HG03060 (cell line): Measurements from ENCODE around the gene CALML3.

Source experiments
- ATAC-seq: cut with Tn5 transposase; IDR thresholded peaks from one replicate; pipeline ENCODE4 v1.9.1; 2021; ENCODE audit warnings: low read depth, moderate number of reproducible peaks; ENCODE audit not compliant: unreplicated experiment

Gene CALML3

DNA sequence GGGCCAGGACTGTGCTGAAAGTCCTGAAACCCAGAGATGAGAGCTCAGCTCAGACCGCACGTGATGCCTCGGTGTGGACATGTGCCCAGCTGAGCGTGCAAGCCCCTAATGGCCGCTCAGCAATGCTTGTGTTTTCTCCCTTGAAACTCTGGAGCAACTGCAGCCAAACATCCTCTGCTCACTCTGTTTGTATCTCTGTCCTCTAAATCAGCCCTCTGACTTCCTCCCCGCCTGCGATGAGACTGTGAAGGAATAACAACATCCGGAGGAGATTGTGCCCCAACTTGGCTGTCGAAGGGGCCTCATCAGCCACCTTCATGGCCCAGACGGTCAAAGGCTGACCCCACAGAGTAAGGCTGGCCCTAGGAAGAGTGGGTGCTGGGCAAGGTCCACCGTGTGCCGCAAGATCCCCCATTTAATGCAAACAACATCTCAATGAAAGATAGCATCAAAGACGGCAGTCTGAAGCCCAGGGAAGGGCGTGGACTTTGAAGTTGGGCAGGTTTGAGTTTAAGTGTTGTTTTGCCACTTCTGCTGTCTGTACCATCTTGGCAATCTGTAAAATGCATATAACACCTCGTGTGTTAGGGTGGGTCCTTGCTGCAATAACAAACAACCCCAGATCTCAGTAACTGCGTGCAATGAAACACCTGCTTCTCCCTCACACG lies 39.9 kb downstream of the CALML3 start:
- ATAC-seq: no peak

DNA sequence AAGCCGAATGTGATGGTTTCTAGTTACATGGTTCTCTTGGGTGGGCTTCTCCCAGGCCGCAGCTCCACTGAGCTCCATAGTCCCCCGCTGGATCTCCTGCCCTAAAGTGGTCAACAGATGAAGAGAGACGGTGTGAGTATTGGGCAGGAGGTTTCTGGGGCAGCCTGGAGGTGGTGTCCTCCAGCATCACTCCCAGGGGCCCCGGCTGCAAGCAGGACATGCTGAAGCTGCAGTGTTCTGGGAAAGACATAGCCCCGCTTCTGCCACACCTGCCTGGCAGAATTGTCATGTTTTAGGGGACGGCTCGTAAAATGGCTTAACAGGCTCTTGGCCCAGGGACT lies 40.4 kb downstream of the CALML3 start:
- no peak for ATAC-seq

DNA sequence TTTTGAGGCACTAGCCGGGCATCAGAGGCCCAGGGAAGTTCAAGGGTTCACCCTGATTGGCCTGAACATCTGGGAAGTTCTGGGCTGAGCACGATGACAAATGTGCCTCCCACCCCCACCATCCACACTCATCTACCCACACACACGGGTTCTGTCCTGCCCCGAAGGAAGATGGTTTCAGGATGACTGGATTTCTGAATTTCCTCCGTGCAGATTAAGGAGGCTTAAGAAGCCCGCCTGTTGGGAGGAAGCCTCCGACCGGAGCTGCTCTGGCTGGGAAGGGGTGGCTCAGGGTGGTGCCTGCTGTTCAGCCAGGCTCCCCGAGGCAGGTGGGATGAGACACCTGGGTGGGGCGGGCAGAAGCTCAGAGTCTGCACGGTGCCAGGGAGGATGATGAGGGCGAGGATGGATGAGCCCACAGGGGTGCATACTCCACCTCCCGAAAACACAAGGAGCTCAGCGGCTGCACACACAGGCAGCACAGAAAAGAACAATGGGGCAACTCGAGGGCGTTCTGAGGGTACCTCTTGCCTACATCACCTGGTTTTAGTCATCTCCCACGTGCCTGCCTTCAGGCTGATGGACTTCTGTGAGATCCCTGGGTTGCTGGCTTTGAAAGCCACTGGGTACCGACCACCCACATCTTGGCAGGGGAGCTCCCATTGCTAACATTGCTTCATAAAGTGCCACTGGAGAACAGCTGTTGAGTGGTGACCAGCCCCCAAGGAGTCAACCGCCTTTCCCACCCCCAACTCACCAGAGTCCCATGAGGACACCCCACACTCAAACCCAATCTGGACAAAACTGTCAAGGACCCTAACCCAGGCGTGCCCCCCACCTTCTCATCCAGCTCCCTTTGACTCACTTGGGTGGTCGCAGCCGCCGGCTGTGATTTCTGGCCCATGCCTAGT lies 41.2 kb downstream of the CALML3 start:
- no peak for ATAC-seq

DNA sequence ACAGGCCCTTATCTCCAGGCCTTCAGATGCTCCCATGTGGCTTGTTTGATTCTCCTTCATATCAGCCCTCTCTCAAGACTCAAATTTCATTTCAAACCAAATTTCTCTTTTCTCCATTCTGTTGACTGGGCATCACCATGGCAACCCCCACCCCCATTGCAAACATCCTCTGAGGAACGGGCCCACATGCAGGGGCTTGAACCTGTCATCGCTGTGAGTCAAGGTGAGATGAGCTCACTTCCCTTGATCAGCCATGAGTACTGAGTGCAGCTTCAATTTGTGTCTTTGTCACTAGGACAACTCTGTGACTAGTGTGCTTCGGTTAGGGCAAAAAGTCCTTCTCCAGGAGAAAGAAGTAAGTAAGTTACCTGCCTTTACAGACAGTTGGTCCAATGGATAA lies 41.9 kb downstream of the CALML3 start:
- no peak for ATAC-seq

DNA sequence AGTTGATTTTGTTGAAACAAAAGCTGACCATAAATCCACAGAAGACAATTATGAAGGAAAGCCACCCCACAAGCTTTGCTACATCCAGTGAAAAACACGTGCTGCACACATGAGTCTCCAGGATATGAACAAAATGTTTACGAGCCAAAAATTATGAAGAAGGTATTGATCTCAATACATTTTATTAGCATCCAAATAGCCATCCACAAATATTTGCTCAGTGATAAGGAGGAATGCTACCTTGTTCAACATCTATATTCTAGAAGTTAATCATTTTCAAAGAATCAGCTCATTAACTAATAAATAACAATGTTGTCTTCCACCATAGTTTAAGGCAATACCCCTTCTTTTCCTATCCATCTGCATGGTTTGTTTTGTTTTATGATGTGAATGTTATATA lies 42.7 kb downstream of the CALML3 start:
- ATAC-seq: no peak

DNA sequence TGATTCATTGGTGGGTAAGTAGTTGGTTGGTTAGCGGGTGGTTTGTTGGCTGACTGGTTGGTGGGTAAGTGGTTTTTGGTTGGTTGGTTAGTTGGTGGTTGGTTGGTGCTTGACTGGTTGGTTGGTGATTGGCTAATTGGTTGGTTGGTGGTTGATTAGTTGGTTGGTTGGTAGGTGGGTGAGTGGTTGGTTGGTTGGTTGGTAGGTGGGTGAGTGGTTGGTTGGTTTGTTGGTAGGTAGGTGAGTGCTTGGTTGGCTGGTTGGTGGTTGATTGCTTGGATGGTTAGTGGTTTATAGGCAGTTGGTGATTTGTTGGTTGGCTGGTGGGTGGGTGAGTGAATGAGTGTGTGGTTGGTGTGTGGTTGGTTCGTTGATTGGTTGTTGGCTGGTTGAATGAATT lies 44.2 kb downstream of the CALML3 start:
- ATAC-seq: no peak

DNA sequence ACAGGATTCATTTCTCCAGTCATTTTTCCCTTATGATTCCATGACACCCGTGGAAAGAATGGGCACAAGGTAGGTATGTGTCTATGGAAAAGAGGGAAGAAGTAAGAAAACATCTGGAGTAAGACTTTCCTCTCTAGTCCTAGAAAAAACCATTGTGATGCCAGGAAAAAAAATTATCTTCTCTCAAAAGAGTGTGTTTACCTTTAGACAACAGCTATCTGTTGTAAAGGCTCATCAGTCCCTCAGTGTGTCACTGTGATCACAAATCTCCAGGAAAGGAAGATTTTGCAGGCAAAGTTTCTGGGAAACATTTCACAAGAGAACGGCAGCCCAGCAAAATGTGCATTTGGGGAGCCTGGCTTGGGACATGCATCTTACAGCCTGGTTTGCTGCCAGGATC lies 44.8 kb downstream of the CALML3 start:
- ATAC-seq: no peak

DNA sequence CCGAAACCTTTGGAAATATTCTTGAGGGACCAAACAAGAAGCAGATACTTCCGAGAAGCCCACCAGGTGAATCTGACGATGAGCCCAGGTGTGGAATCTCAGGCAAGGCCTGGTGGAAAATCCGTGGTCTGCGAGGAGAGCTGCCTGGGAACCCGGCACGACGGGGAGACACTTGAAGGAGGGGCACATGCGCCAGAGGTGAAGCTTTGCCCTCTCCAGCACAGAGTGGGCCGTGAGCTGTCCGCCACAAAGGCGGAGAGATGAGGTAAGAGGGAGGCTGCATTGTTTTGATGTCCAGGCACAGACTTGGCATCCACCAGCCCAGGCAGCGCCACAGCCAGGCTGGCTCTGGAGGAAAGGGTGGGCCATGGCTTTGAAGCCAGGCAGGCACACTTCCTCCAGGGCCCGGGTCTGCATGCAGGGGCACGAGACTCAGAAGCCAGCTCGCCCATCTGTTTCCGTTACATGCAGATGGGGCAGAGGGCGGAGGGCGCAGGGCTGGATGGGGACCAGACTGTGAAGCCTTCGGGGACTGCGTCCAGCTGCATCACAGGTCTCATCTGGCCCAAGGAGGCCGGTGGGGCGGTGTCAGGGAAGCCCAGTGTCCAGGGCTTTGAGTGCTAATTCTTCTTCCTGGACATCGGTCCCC lies 45.4 kb downstream of the CALML3 start:
- no peak for ATAC-seq

DNA sequence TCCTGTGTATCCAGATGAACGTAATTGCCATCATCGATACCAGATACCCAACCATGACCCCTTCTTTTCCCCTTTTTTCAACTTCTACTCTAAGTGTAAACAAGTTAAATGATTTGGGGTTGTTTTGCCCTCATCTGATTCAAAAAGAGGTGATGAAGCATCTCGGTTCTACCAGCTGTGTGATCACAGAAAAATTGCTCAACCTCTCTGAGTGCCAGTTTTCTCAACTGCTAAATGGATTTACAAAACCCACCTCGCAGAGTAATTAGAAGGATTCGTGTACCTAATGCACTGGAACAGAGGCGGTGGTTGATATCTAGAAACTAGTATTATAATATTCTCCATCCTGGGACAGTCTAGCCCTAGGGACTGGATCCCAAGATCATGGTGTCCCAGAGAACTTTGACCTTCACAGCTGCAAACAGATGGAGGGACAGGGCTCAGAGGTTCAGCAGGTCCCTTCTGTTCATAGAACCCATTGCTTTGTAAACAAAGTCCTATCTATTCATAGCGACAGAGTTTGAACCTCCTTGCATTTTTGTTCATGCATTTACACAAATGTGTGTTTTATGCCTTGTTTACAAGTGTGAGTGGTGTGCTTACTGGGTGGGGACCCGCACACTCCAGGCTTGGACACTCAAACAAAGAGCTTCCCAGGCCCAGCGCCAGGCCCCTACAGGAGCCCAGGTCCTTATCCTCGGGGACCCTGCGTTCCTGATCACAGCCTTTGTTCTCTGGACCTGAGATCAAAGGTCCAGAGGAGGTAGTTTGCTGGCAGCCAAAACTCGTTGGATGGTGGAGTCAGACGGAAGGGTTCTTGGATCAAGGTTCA lies 46.4 kb downstream of the CALML3 start:
- ATAC-seq: no peak

DNA sequence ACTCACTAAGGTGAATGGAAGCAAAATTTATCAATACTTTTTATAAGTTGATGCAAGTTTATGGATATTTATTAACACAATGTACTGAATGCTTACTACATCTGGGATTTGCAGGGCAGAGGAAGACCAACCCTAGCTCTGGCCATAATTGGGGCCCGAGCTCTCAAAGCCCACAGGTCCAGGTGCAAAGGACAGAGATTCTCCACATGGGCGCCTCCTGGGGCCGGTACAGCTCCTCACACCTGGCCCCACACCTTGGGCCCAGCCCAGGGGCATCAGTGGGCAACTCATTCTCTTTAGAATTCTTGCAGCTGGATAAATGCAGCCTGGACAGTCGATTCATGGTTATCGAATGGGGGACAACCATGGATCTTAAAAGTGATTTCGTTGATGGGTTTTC lies 47.1 kb downstream of the CALML3 start:
- ATAC-seq: no peak

DNA sequence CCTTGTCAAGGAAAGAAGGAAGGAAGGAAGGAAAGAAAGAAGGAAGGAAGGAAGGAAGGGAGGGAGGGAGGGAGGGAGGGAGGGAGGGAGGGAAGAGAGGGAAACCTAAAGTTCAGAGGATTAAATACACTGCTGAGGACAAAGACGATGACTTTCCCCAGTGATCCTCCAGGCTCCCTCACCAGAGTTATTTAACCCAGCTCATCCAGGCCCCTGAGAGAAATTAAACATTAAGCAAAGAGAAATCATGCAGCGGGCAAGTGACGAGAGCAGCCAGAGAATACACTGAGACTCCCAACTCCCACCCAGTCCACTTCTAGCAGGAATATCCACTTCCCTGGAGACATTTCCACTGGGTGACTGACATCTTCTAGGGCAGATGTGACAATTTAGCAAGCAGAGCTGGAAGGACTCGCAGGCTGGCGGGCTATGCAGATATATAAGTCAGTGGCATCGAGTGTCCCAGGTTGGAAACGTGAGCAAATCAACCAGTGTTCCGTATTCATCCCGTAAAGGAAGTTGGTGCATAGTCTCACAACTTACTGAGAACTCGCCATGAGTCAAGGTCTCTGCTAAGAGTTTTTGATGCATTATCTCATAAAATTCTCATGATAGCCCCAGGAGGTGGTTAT lies 48.7 kb downstream of the CALML3 start:
- ATAC-seq: no peak

DNA sequence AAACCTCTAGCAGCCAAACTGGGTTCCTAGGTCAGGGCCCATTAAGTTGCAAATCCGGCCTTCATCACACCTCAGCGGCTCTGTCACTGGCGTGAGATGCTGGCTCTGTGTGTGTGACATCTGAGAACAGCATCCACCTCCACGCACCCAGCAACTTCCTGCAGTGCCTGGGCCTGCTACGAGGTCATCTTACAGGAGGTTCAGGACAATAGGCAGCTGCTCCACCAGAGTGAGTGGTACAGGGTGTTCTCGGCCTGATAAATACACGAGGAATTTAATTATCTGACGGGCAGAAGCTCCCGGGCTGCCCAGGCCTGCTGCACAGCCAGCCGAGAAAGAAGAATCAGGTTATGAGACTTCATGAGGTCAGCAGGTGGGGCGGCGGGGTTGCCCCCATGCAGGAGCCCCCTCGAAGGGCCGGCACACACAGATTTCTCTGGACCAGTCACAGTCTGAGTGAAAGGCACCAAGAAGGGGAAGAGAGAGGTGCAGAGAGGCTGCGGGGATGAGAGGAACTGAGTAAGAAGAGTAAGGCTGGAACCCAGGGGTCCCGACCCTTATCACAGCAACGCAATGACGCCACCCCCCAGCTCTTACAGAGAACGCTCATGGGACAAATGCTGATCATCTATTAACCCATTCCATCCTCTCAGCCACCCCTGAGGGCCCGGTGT lies 49.3 kb downstream of the CALML3 start:
- ATAC-seq: no peak

DNA sequence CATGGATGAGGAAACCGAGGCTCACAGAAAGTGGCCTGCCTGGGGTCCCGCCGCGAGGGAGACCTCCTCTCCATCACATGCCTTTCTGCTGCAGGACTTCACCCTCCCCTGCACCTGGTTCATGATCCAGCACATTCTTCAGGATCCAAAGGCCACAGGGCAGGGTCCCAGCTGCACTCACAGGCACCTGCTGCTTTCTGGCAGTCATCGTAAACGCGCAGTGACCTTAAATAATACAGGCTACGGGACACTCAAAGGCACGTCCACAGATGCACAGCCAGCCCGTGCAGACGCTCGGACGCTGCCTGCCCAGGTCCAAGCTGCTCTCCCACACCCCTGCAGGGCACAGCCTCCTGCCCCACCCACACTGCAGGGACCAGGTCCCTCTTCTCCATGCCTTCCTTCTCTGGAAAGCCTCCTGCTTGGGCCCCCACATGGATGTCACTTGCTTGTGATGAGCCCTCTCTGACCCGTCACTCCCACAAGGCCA lies 49.9 kb downstream of the CALML3 start:
- no peak for ATAC-seq

DNA sequence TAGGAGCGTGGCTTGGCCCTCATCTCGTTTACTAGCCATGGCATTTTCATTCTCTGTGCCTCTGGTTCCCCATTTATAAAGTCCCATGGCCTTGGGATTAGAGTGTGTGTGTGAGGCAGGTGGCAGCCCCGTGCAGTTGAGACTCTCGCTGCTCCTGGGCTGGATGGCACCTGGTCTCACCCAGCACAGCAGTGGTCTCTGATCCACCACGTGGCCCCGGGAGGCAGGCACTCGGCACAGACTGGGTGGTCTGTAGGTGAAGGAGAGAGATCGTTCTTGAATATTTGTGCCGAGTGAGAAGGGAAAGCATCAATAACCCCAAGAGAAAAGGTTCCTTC lies 50.4 kb downstream of the CALML3 start:
- no peak for ATAC-seq

DNA sequence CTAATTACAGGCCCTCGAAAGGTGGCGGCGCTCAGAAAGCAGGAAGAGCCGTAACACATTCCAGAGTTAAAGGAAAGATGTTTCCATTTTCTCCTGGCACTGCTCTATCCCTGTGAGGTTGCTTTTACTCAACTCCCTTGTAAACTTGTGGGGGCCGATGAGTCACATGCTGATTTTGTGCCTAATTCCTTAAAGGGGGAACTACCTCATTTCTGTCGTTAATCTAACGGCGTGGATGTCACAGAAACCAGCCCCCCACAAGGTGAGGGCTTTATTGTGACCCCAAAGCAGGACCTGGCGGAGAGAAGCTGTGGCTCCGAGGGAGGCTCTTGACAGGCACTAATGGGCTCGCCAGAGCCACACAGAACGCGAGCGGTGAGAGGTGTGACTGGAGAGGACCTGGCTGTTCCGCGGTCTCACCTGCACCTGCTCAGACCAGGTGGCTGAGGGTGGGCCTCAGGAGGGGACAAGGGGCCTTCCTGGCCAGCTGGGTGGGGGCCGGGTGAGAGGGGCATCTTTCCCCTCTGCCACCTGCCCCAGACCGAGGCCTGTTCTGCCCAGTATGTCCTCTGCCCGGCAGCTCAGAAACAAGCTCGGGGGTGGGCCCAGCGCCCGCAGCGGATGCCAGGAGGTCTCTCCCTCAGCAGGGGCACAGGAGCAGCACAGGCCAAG lies 50.9 kb downstream of the CALML3 start:
- no peak for ATAC-seq

DNA sequence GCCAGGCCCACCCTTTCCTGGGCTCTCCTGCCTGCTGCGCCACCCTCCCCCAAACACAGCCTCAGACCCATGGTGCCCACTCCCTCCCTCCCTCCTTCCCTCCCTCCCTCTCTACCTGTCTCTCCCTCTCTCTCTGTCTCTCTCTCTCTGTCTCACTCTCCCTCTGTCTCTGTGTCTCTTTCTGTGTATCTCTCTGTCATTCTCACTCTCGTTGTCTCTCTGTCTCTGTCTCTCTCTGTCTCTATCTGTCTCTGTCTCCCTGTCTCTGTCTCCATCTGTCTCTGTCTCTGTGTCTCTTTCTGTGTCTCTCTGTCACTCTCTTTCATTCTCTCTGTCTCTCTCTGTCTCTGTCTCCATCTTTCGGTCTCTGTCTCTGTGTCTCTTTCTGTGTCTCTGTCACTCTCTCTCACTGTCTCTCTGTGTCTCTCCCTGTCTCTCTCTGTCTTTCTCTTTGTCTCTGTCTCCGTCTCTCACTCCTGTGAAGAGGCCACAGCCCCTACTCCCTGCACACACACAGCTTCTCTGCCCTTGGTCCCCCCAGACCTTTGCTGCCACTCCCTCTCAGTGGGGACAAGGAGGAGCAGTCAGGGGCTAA lies 51.5 kb downstream of the CALML3 start:
- no peak for ATAC-seq
